GM18511 (cell line): ENCODE data around the gene CDH23.

Experiments used
- ATAC-seq: cut with Tn5 transposase; IDR thresholded peaks from one replicate; pipeline ENCODE4 v1.9.1; 2021; ENCODE audit warnings: mild to moderate bottlenecking, moderate library complexity; ENCODE audit not compliant: unreplicated experiment

CDH23 gene

DNA sequence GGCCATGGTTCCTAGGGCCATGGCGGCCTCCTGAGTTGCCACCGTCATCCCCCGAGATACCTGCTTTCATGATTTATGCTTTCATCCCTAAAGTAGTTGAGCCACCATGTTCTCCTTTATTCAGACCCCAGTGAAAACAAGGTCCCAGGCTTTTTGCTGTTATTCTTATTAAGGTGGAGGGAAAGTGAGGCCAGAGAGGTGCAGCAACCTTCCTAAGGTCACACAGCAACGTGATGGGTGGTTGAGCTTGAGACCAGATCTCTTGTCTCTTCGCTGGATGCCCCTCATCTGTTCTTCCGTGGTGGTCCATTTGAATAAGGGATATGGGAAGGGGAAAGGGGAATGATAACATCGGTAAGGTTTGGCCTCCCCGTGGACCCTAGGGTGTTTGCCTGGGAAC is 180.6 kb downstream of the CDH23 start:
- ATAC-seq, result no peak

DNA sequence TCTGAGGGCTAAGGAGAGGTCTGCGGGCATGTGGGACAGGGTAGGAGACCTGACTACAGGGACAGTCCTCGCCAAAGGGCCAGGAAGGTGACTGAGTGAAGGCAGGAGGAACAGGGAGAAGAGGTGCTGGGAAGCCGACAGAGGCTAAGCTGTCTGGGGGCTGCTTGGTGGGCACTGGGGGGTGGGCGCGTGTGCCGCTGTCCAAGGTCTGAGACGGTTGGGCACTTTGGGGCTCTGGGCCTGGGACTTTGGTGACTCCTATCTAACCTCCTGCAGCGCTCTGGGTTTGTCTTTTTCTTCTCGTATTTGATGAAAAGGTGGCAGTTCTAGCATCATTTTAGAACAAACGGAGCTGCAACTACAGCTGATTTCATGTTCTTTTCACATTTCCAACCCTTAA is 181.3 kb downstream of the CDH23 start:
- ATAC-seq, result no peak

DNA sequence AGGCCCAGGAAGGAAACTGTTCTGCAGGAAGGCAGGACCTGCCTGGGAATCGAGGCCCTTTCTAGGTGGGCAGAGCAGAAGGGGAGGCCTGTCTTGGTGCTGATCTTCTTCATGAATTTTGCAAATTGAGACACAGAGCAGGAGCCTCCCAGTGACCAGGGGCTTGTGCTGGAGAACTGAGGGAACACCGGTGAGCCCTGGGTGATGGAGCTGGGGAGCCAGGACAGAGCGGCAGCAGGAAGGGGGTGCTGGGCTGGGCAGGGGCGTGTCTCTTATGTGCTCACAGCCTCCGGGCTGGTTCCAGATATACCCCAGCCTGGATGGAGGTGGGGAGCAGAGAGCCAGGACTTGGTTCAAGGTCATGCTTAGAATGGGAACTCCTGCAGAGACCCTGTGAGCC is 182.9 kb downstream of the CDH23 start:
- no peak for ATAC-seq

DNA sequence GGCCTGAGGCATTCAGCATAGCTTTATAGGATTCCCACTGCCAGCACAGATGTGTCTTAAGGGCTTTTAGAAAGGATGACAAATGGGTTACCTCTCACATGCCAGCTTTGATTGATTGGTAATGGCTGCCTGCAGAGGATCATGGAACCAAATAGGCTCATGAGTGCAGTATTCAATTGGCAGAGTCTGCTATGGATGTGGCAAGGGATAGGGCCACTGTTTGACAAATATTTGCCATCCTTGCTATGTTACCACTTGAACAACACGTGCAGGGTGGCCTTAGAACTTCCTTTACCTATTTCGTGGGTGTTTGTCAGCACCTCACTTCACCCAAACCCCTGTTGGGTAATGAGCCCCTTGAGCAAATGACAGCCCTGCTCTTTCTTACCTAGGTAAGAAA is 183.7 kb downstream of the CDH23 start:
- ATAC-seq, result no peak

DNA sequence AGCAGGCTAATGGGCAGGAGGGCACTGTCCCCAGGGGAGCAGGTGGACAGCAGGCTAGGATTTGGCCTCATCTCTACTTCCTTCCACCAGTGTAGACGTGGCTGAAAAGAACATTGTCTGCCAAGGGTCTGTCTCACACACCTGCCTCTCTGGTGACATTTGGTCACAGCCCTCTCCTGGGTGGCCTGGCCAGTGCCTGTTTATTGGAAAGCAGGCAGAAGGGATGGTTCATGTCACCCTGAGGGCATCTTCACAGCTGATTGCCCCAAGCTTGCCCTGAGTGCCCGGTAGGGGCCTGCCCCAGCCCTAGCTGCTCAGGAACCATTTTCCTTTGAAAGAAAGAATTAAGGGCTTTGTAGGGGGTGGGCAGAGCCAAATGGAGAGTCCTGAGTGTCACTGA is 184.2 kb downstream of the CDH23 start:
- ATAC-seq, result no peak

DNA sequence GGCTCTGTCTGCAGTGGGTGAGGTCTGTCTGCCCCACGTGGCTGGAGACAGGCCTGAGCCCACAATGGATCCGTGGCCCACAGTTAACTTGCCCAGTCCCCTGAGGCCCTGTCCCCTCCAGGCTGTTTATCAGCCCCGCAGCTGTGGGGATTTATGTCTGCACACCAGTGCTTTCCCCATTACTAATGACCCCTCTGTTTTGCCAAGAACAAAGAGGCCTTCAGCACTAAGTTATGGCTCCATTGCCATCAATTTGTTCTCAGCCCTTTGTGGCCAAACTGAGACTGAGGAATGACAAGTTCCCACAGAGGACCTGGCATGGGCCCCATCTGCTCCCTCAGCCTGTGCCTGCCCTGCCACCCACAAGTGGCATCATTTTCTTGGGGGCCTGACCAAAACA is 184.7 kb downstream of the CDH23 start:
- no peak for ATAC-seq

DNA sequence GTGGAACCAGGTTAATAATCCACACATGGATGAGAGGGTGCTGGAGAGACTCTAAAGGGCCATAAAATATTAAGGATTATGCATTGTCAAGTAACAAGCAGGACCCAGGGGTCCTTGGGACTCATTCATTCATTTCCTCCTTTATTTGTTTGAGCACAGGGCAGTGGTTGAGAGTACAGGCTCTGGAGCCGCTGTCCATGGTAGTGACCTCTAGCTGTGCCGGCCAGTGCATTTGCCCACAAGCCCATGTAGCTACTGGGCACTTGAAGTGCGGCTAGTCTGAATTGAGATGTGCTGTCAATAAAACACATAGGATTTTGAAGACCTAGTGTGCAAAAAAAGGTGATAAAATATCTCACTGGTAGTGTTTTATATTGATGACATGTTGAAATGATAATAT is 185.3 kb downstream of the CDH23 start:
- ATAC-seq, result no peak

DNA sequence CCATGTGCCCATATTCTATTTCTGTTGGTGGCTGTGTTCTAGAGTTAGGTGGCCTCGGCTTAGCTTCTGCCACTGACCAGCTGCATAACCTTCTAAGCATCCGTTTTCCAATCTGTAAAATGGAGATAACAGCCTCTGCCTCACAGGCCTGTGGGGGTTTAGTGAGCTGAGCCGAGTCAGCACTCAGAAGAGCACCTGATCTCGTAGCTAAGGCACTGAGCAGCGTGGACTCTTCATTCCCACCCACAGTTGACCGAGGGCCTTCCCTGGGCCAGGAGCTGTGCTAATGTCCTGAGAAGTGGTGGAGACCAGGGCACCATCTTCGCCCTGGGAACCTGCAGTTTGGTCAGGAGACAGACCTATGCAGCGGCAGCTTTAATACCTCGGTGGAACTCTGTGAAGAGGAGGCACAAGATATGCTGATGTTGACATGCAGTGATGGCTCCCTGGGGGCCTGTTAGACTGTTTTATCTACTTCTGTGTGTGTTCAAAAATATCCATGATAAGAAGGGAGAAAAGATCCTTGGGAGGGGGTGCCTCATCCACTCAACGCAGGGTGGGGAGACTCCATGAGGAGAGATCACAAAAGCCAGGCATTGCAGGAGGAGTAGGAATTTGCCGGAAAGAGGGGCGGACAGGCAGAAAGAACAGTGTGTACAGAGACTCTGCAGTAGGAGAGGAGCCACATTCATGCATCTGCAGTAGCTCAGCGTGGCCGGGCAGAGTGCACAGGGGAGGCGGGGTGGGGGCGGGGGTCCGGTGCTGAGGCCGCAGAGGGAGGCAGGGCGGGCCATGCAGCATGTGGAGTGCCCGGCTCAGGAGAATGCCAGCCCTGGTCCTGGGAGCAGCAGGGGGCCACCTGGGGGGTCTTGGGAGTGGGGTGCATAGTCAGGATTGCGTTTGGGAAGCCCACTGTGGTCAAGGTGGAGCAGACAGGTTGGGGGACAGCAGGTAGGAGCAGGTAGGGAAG is 186.1 kb downstream of the CDH23 start:
- ATAC-seq, result no peak

DNA sequence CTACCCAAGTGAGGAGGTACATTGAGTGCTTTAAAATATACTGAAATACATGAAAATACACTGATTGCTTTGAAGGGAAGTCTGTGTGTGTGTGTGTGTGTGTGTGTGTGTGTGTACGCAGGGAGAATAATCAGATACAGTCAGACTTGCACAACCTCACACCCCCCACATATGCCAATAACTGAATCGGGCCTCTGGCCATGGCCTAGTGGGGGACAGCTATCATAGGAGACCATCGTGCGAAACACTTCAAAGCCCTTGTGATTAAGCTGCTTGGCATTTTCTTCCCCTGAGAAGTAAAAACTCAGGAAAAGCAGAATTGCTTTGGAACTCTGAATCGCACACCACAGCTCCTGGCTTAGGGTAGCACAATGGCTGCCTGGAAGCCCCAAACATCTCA is 187.7 kb downstream of the CDH23 start:
- no peak for ATAC-seq

DNA sequence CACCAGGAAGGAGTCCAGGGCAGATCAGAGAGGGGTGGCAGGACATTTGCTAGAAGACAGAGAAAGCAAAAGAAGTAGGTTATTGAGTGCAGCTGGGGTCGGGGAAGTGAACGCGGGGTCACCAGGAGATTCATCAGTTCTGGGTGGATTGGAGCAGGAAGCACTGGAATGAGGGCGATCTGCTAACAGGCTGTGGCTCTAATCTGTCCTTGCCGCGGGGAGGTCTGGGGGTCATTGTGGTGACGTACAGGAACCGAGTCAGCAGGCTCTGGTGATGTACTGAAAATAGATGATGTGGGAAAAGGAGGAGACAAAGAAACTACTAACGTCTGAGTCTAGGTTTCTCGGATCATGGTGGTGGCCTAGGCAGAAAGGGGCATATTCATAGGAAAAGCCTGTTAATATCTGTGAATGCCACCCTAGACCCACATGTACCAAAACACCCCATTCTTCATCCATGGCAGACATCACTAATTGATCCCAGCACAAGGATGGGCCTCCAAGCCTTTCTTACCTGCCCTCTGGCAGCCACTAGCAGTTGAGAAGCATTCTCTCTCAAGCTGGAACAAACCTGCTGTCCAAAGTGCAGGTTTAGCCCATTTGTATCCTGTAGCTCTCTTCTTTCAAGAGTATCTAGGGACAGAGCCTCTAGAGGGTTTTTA is 188.3 kb downstream of the CDH23 start:
- no peak for ATAC-seq

DNA sequence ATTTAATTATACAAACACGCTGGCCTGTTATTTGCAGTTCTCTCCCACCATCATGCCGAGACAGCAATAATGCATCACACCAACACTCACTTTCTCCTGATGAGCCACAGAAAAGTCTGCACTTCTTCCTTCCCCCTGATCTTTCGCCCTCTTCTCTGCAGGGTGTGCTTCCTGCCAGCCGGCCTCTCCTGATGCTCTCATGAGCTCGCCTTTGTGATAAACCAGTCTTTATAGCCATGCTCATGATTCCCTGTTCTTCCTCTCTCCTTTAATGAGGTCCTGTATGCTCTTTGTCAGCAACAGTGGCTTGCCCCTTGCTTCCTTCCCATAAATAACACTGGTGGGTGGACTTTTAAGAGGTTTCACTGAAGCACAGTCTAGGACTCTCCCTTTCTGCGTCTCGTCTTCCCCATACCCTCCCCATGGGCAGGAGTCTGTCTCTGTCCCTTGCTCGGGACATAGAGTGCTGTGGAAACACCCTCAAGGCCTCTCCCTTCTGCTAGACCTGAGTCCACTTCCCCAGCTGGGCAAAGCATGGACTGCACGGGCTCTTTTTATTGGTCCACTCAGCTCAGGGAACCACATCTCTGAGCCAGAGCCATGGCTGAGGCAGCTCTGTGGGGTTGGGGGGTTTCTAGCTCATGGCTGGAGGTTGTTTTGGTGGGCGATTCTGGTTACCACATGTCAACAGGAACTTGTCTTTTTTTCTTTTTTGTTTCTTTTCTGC is 189.0 kb downstream of the CDH23 start:
- no peak for ATAC-seq

DNA sequence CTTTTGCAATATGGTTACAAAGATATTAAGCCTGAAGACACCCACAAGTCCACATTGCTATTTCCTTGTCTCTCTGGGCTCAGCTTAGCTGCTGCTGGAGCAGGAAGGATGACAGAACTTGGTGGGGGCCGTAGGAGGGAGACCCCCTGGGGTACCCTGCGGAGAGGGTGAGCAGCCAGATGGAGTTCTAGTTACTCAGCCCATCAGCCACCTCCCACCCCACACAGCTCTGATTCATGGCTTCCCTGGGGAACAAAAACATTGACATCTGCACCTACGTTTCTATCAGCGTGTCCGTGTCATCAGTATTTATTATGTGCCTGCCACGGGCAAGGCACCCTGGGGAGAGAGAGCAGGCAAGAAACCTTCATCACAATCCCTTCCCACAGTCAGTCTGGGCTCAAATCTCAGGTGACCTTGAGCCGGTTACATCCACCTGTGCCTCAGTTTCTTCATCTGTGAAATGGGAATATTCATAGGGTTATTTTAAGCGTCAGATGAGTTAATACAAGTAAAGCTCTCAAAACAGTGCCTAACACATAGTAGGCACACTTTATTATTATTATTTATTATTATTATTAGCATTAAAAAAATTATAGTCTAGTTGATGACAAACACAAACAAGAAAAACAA is 191.3 kb downstream of the CDH23 start:
- no peak for ATAC-seq

DNA sequence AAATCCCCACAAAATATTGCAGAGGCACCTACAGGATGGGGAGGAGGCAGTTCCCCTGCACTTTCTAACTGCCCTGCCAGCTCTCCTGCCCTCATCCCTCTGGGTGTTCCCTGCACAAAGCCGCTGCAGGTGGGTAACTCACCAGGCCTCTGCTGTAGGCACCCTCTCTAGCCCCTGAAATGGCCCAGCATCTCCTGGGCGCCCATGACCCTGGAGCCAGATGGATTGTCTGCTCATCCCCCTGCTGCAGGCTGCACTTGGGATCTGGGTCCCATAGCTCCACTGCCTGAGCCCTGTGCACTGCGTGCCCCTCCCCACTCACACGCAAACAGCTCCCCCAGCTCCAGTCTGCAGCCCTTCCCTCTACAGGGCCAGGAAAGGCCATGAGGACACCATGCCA is 192.0 kb downstream of the CDH23 start:
- ATAC-seq, result no peak

DNA sequence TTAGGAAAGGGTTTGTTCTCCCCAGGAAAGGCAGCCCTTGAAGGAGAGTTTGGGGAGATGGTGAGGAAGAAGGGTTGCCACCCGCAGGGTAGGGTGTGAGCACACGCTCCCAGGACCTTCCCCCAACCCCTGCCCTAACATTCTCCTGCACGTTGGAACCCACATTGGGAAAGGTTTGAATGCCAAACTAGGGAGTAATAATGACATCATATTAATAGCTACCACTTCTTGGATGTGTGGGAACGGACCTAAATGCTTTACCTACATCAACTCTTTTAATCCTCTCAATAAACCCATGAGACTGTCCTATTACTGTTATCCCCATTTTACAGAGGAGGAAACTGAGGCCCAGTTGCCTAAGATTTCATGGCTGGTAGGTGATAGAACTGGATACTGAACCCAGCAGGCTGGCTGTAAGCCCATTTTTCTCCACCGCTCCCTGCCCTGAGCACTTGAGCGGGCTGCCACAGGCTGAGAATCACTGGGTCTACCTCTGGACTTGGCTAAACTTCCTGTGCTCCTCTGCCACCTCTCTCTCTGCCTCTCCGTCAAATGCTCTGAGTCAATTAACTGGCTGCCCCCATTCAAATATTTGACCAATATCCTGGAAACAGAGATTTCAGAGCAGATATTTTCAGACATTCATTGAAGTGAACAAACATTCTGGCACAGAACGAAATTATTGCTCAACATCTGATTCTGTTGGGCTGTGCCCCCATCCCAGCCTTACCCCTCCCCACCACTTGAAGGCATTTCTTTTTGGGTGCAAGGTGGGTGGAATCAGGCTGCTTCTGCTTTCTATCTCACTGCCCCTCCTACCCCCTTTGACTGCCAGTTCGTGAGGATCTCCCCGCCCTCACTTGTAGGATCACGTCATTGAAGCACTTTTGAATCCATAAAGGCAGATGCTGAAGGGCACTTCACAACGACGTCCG is 193.2 kb downstream of the CDH23 start:
- no peak for ATAC-seq

DNA sequence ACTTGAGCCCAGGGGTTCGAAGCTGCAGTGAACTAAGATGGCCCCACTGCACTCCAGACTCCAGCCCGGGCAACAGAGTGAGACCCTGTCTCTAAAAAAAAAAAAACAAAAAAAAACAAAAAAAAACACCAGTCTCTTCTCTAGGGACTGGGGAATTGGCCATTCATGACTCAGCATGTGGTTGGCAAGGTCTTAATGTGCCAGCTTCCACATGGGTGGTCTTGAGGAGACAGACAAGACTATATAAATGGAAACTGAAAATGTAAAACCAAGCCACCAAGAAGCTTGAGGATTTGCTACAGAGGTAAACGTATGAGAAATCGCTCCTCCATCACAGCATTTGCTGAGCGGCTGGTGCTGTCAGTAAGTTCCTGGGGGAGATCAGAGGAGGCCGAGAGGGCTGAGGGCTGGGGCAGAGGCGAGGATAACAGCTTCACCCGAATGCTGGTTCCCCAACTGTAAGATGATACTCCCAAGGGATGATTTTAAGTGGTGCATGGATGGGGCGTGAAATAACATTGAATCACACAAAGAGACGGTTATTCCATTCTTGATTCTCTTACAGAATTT is 194.1 kb downstream of the CDH23 start:
- no peak for ATAC-seq

DNA sequence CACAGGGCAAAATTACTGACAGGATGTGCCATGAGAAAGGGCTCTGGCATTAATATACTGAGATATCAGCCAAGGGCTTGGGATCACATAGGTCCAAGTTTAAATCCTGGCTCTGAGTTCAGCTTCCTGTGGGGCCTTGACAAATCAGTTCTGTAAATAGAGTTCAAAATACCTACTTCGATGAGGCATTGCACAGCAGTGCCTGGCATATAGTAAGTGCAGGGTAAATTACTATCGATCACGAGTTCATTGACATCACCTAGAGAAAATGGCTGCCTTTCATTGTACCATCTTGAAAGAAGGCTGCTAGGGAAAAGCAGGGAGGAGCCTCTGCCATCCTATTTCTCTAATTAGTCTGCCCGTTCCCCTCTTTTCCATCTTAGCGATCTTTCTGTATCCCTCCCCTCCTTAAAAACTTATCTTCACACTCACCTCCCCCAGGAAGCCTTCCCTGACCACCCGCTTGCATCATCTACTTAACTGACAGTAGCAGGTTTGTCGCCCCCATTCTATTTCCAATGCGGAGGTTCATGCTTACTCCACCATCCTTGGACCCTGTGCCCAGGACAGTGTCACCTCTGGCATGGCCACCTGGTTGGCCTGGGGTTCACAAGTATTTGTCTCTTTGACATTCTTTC is 198.3 kb downstream of the CDH23 start:
- no peak for ATAC-seq

DNA sequence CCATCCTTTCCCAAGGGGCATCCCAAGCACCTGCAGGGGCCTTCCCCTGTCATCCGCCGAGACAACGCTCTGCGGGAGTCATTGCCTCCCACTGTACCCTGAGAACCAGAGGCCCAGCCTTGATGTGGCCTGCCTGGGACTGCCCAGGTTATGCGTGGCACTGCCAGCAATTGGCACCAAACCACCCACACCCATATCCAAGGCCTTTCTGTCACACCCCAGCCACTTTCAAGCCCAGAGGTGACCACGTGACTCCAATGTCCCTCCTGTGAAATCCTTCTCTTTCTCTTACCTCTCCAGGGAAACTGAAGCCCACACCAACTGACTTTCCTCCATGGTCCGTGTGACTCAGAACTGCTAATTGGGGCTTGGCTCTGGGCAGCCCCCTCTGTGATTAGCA is 198.9 kb downstream of the CDH23 start:
- ATAC-seq, result no peak

DNA sequence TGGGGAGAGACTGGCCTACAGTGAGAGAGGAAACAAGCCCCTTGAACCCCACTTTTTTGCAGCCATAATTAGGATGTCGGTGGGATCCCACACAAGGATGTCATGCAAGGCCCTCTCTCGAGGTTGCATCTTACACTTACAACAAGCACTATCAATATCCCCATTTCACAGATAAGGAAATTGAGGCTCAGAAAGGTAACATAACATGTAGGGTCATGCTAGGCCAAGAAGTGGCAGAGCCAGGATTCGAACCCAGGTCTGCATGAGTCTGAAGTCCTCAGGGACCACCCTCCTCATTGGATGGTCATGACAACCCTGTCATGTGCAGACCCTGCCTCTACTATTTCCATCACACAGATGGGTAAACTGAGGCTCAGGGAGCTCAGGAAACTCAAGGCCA is 199.4 kb downstream of the CDH23 start:
- no peak for ATAC-seq

DNA sequence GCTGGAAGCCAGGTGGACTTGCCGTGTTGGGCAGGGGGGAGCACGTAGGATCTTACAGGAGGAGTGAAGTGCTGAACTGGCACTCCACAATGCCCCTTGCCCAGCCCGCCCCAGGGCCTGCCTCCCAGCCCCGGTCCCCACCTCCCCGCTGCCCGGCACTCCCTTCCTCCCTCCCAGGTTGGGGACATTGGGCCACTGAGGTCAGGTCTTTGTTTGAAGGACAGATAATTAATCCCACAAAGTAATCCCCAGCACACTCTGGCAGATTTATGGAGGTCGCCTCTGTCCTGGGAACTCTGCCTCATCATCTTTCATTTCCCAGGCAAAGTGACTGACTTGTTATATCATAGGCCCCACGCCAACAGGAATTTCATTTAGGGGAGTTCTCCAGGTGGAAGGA is 200.0 kb downstream of the CDH23 start:
- no peak for ATAC-seq
